Endothelial cell of umbilical vein (primary cell): ENCODE measurements around the gene EEIG1. TPM values are rescaled to one million over a fixed set of nuclear protein-coding genes. Genes with fewer than 3 reads are reported as not detected.

Experiments
- BruUV-seq: library from RNA; stranded (reverse); fragments of 400-500 nt; replicated peaks from 2 replicates; lab custom pipeline; 2021; lab: Mats Ljungman, UMichigan
- CTCF ChIA-PET: fragments of 300-600, 350-600 bp; sonication (Branson Sonifier 250); formaldehyde crosslinking; loops from one replicate; lab custom pipeline; 2021; ENCODE audit warnings: antibody characterized with exemption, inconsistent platforms; lab: Charles Lee
- POLR2A ChIA-PET: fragments of 300-600, 350-600 bp; sonication (Branson Sonifier 250); formaldehyde crosslinking; loops from one replicate; lab custom pipeline; 2021; ENCODE audit warnings: antibody characterized with exemption, inconsistent platforms; lab: Charles Lee
- DNase-seq: peaks from one replicate; pipeline ENCODE4 v3.0.0-alpha.2; 2011; ENCODE audit warnings: low read depth, low spot score
- FAIRE-seq: peaks from 2 replicates; lab custom pipeline; 2011; peaks lifted over from hg19 to GRCh38; lab: Jason Lieb, UNC
- H2AFZ ChIP-seq: 2 replicates; pipeline ENCODE4 v1.6.0; 2012; ENCODE audit warnings: low read depth, low read length, control low read depth, inconsistent platforms
- H3K27ac ChIP-seq: 2 replicates; pipeline ENCODE4 v1.5.1; 2011; ENCODE audit warnings: low read depth, mild to moderate bottlenecking, control low read depth, low read length, moderate library complexity; ENCODE audit not compliant: insufficient read depth
- H3K27me3 ChIP-seq, 2 experiments: 2 replicates each; pipeline versions ENCODE4 v1.6.0 to v1.6.1; 2011; ENCODE audit warnings: low read length in 2 of 2, mixed read lengths in 1 of 2; ENCODE audit not compliant: control insufficient read depth in 2 of 2, insufficient read depth in 2 of 2
- H3K36me3 ChIP-seq, 2 experiments: 2 replicates in 1 of 2; 3 replicates in 1 of 2; pipeline ENCODE4 v1.5.1; 2011; ENCODE audit warnings: low read length in 2 of 2, mild to moderate bottlenecking in 1 of 2, moderate library complexity in 1 of 2; ENCODE audit not compliant: control insufficient read depth in 2 of 2, insufficient read depth in 2 of 2; ENCODE audit errors: extremely low read depth in 1 of 2
- H3K4me1 ChIP-seq: 3 replicates; pipeline ENCODE4 v1.5.1; 2011; ENCODE audit warnings: mild to moderate bottlenecking, low read length; ENCODE audit not compliant: control insufficient read depth, insufficient read depth; ENCODE audit errors: extremely low read depth
- H3K4me2 ChIP-seq: 2 replicates; pipeline ENCODE4 v1.6.1; 2011; ENCODE audit warnings: low read length, control low read depth, mixed read lengths; ENCODE audit not compliant: insufficient read depth
- H3K4me3 ChIP-seq, 3 experiments: fragments of 200-600 bp in 1 of 3; sonication (generic), shearing (Covaris generic) in 1 of 3; replicated peaks in 1 of 3; 2 replicates each; pipeline ENCODE4 v1.5.1; 2011 to 2016; ENCODE audit warnings: control low read depth in 3 of 3, low read length in 3 of 3, mild to moderate bottlenecking in 2 of 3, inconsistent platforms in 1 of 3, low read depth in 1 of 3, moderate library complexity in 1 of 3; ENCODE audit not compliant: insufficient read depth in 1 of 3
- H3K79me2 ChIP-seq: 2 replicates; pipeline ENCODE4 v1.6.0; 2012; ENCODE audit warnings: low read length, inconsistent platforms; ENCODE audit not compliant: control insufficient read depth, insufficient read depth
- H3K9ac ChIP-seq: replicated peaks from 2 replicates; pipeline ENCODE3; 2011; ENCODE audit warnings: low read length, control low read depth; ENCODE audit not compliant: insufficient read depth; ENCODE audit errors: extremely low read depth
- H3K9me1 ChIP-seq: replicated peaks from 3 replicates; pipeline ENCODE4 v1.6.0; 2011; ENCODE audit warnings: mild to moderate bottlenecking, low read length; ENCODE audit not compliant: control insufficient read depth, insufficient read depth; ENCODE audit errors: extremely low read depth
- H3K9me3 ChIP-seq: replicated peaks from 2 replicates; pipeline ENCODE4 v1.5.1; 2012; ENCODE audit warnings: low read length, inconsistent platforms; ENCODE audit not compliant: control insufficient read depth, insufficient read depth
- H4K20me1 ChIP-seq: replicated peaks from 2 replicates; pipeline ENCODE3; 2011; ENCODE audit warnings: mild to moderate bottlenecking, low read length; ENCODE audit not compliant: control insufficient read depth, insufficient read depth; ENCODE audit errors: extremely low read depth
- EZH2 ChIP-seq: IDR thresholded peaks from 2 replicates; pipeline ENCODE4 v1.6.1; 2012; ENCODE audit warnings: borderline replicate concordance, low read depth, mild to moderate bottlenecking, moderate library complexity, low read length, inconsistent platforms; ENCODE audit not compliant: severe bottlenecking
- FOS ChIP-seq: IDR thresholded peaks from 2 replicates; pipeline ENCODE4 v1.6.1; 2011; ENCODE audit warnings: mild to moderate bottlenecking, low read length, moderate library complexity, borderline replicate concordance; ENCODE audit not compliant: insufficient read depth
- GATA2 ChIP-seq: IDR thresholded peaks from 2 replicates; pipeline ENCODE4 v1.7.0; 2011; ENCODE audit warnings: low read depth, mild to moderate bottlenecking, moderate library complexity, mixed read lengths, low read length; ENCODE audit not compliant: insufficient read length, insufficient read depth
- JUN ChIP-seq: IDR thresholded peaks from 2 replicates; pipeline ENCODE4 v1.6.1; 2011; ENCODE audit warnings: borderline replicate concordance, low read depth; ENCODE audit not compliant: insufficient read length, insufficient read depth
- MYC ChIP-seq: IDR thresholded peaks from one replicate; pipeline ENCODE4 v1.6.1; 2011; ENCODE audit warnings: mild to moderate bottlenecking, low read depth, low read length
- POLR2A ChIP-seq: IDR thresholded peaks from 2 replicates; pipeline ENCODE4 v1.6.1; 2012; ENCODE audit warnings: low read depth, mild to moderate bottlenecking, control low read depth, low read length
- POLR2AphosphoS5 ChIP-seq: IDR thresholded peaks from 2 replicates; pipeline ENCODE4 v1.6.1; 2012; ENCODE audit warnings: low read depth, mild to moderate bottlenecking, control low read depth, low read length, moderate library complexity; ENCODE audit not compliant: insufficient read depth
- dilution Hi-C: fragments of 300-500 bp; cut with MboI; formaldehyde crosslinking; loops from one replicate; pipeline ENCODE4 v1.15.0; 2019; ENCODE audit warnings: low sequenced_read_pairs; ENCODE audit not compliant: extremely low pct_ligation_motif_present
- intact Hi-C: fragments of 100-400 bp; cut with micrococcal nuclease; formaldehyde crosslinking; loops from one replicate; pipeline ENCODE4 v1.10.0; 2022
- polyA plus RNA-seq, 4 experiments: library from polyadenylated mRNA; depleted of rRNA in 3 of 4; stranded (reverse) in 3 of 4; unstranded in 1 of 4; fragments of >200 nt; gene quantifications; 2 replicates each; pipeline versions ENCODE4 v1.2.1 to v1.2.3, GENCODE V29; 2011 to 2012; ENCODE audit warnings: missing spikeins in 1 of 4
- total RNA-seq: library from RNA; stranded (reverse); gene quantifications from 2 replicates; pipeline ENCODE4 v1.2.3, GENCODE V29; 2021
- TF ChIP-seq, protein P1 (sequence below), 2 donors: IDR thresholded peaks; 1 replicate in 1 of 2; 2 replicates in 1 of 2; pipeline ENCODE4 v1.5.1; 2011; ENCODE audit warnings: low read length in 2 of 2, mild to moderate bottlenecking in 2 of 2, moderate library complexity in 2 of 2, control low read depth in 1 of 2, inconsistent platforms in 1 of 2, low read depth in 1 of 2; ENCODE audit not compliant: insufficient read depth in 1 of 2; ENCODE audit errors: extremely low read depth in 1 of 2
- TF ChIP-seq, protein P2 (sequence below): IDR thresholded peaks from 2 replicates; pipeline ENCODE4 v1.6.1; 2011; ENCODE audit not compliant: insufficient read depth, insufficient read length

The EEIG1 gene
- total and polyA plus RNA-seq, 2 donors (not counting 3 experiments of a cell fraction or from before 2014, with no cell fraction given): 8.4 to 19.0 TPM

DNA sequence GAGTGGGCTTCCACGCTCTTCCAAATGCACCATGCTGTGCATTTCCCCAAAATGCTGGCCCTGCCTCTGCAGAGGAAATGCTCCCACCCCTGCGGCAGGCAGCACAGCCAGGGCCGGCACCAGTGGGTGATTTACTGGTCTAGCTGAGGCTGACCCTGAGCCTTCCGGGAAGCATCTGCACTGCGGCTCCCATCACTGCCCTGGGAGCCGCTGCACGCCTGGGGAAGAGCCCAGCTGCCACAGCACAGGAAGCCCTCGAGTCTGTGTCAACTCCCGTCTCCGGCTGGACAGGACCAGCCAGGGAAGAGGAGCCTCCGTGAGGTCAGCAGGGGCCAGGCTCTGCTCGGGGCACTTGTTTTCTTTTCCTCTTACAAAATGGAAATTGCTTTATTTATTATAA lies 25.1 kb upstream of the EEIG1 start:
- no peaks in the 10 kb centered on the region for H3K9me1 ChIP-seq
- no peaks in the 10 kb centered on the region for H3K36me3 ChIP-seq
- no peaks in the 10 kb centered on the region for H4K20me1 ChIP-seq
- no peak overlapping the region for H2AFZ ChIP-seq
- H3K9me3 ChIP-seq: no peaks in the 10 kb centered on the region
- CTCF ChIA-PET: interaction anchor here (0.7 to 2.5 kb wide), 7 partner anchors 8 to 64 kb away, joined by 3 to 13 read pairs (median 6); no protein-coding TSS in a partner anchor
- BruUV-seq: no TSS peak
- TF ChIP-seq GATA2 (peak; percentile 54), POLR2AphosphoS5 (peak; percentile 93), EZH2 (no peak), FOS (peak; percentile 16), POLR2A (peak; percentile 22)
- POLR2A ChIA-PET: no interaction called here
- H3K4me2 ChIP-seq: peak overlapping the region; percentile 36
- H3K27me3 ChIP-seq: no peaks in the 10 kb centered on the region
- dilution Hi-C loops (no loop called here), intact Hi-C loops (loop anchor here (1.0 to 2.0 kb wide), 3 partner anchors 21 to 63 kb away; no protein-coding TSS in a partner anchor)
- H3K79me2 ChIP-seq: no peaks in the 10 kb centered on the region
- DNase-seq (peak; percentile 97), FAIRE-seq (peak; percentile 93)
- peaks cover 42% of the 10 kb centered on the region for H3K4me1 ChIP-seq
- peak overlapping the region in 1 of 3 experiments; percentile 10 for H3K4me3 ChIP-seq
- peak overlapping the region; percentile 37 for H3K9ac ChIP-seq
- peak overlapping the region; percentile 88 for H3K27ac ChIP-seq

DNA sequence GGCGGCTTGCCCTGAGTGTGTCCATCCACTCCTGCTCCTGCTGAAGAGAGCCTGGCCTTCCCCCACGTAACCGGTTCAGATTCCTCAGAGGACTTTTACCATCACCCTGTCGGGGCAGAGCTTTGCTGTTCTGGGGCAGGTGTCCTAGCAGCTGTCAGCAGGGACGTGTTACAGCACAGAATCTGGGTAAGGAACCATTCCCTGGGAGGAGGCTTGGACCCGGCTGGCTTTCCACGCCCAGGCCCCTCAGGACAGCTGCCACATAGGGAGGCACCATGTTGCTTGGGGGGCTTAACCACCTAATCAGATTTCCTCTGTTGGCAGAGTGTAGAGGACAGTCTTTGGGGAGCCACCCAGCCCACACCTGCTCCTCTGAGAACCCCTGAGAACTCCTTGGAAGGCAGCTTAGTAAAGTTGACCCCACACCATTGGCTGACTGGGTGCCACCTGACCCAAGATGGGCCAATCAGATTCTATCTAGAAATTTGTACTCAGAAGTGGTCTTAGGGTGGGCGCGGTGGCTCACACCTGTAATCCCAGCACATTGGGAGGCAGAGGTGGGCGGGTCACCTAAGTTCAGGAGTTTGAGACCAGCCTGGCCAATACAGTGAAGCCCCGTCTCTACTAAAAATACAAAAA lies 23.3 kb upstream of the EEIG1 start:
- no TSS peak for BruUV-seq
- no peaks in the 10 kb centered on the region for H3K27me3 ChIP-seq
- H3K9ac ChIP-seq: no peak overlapping the region
- no peak overlapping the region for H3K4me3 ChIP-seq
- no peak overlapping the region for H3K27ac ChIP-seq
- ChIA-PET POLR2A (no interaction called here), CTCF (no interaction called here)
- TF ChIP-seq, protein P1, sequence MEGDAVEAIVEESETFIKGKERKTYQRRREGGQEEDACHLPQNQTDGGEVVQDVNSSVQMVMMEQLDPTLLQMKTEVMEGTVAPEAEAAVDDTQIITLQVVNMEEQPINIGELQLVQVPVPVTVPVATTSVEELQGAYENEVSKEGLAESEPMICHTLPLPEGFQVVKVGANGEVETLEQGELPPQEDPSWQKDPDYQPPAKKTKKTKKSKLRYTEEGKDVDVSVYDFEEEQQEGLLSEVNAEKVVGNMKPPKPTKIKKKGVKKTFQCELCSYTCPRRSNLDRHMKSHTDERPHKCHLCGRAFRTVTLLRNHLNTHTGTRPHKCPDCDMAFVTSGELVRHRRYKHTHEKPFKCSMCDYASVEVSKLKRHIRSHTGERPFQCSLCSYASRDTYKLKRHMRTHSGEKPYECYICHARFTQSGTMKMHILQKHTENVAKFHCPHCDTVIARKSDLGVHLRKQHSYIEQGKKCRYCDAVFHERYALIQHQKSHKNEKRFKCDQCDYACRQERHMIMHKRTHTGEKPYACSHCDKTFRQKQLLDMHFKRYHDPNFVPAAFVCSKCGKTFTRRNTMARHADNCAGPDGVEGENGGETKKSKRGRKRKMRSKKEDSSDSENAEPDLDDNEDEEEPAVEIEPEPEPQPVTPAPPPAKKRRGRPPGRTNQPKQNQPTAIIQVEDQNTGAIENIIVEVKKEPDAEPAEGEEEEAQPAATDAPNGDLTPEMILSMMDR (IDR thresholded peaks at IDR 0.05; ENCODE audit: extremely low read depth in 1 of 2, insufficient read depth in 1 of 2, low read depth in 1 of 2, low read length in 2 of 2): no peak
- TF ChIP-seq GATA2: no peak
- TF ChIP-seq EZH2: no peak
- no peak for TF ChIP-seq FOS
- no peak for TF ChIP-seq MYC
- TF ChIP-seq, protein P2, sequence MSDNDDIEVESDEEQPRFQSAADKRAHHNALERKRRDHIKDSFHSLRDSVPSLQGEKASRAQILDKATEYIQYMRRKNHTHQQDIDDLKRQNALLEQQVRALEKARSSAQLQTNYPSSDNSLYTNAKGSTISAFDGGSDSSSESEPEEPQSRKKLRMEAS: no peak
- no peak for TF ChIP-seq JUN
- no peak for TF ChIP-seq POLR2A
- TF ChIP-seq POLR2AphosphoS5: no peak
- no peaks in the 10 kb centered on the region for H3K79me2 ChIP-seq
- H3K36me3 ChIP-seq: no peaks in the 10 kb centered on the region
- H3K4me1 ChIP-seq: peaks cover 42% of the 10 kb centered on the region
- no peak overlapping the region for H3K4me2 ChIP-seq
- intact Hi-C loops (no loop called here), dilution Hi-C loops (no loop called here)
- H3K9me1 ChIP-seq: no peaks in the 10 kb centered on the region
- no peaks in the 10 kb centered on the region for H4K20me1 ChIP-seq
- no peaks in the 10 kb centered on the region for H3K9me3 ChIP-seq
- FAIRE-seq (no peak), DNase-seq (no peak)
- H2AFZ ChIP-seq: no peak overlapping the region
